Esophagus mucosa (tissue), 1 donor: ENCODE results near the gene GRIK4. TPM values are rescaled to one million over a fixed set of nuclear protein-coding genes. Genes with fewer than 3 reads are reported as not detected.

Experiments
- ATAC-seq: fragments of 200-7000 bp; cut with Tn5 transposase; one replicate; pipeline ENCODE4 v1.9.1; 2020
- total RNA-seq: library from RNA; stranded (reverse); gene quantifications from one replicate; pipeline ENCODE4 v1.2.4, GENCODE V29; 2023
- donor health status: DM: yes; HTN: yes; CAD: no.

Gene GRIK4
- total RNA-seq, 1 donor from 2014 or later = 0.08 TPM

DNA sequence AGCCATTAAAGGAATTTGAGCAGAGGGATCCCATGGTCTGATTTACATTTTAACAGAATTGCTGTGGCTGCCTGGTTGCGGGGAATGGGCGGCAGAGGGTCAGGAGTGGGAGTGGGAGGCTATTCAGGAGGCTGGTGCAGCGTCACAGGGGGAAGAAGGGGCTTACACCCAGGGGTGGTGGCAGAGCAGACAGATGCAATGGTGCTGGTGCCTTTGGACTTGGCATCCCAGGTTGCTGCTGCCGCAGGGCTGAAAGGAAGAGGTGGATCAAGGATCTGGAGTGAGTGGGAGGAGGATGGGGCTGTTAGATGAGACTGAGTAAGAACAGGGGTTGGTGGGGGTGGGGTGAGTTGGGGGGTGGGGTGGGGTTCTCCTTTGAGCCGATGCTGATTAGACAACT, 38.5 kb downstream of the GRIK4 start:
- ATAC-seq = no peak

DNA sequence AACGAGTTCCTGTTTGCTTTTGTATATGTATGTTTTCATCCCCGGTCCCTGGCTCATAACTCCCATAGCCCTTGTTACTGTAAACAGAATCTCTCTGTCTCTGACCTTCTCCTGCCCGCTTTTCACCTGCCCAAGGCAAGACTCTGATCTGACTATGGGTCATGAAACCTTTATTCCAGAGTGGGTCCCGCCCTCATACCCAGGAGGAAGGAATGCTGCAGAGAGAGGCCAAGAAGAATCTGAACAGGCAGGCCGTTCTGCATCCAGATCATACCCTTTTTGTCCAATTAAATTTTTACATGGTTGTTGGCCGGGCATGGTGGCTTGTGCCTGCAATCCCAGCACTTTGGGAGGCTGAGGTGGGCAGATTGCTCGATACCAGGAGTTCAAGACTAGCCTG, 39.6 kb downstream of the GRIK4 start:
- ATAC-seq = no peak

- no peak for ATAC-seq
Observed at GRCh38 chr11:120554766-120555432, 43.4 kb downstream of the GRIK4 start.

- ATAC-seq = no peak
Observed at GRCh38 chr11:120555433-120555773, 43.9 kb downstream of the GRIK4 start.

- no peak for ATAC-seq
Observed at GRCh38 chr11:120556797-120557196, 45.2 kb downstream of the GRIK4 start.

DNA sequence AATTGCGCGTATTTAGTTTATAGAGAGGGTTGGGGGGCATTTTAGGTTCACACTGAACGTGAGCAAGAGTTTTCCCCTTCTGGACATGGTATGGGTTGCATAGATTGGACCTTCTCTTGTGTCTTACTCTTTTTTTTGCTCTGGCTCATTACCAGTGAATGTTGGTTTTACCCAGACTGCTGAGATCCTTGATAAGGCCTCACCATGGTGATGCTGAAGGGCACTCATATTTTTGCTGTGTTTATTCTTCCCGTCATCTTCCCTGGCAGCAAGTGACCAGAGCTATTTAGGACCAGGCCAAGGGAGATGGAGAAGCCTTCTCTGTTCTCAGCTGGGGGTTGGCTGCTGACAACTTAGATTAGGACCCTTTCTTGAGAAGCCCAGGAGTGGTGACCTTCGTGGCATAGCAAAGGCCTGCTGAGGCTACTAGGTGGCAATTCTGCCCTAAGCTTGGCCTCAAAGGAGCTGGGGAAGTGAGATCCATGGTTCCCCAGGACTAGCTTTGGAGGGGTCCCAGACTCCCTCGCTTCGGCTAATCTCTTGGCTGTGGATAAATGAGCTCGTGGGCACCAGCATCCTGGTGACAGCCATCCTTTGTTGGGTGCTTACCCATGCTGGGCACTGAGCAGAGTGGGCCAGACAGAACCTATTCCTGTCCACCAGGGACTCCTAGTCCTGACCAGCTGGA, 47.3 kb downstream of the GRIK4 start:
- no peak for ATAC-seq

GRCh38 chr11:120561286-120561685, 49.7 kb downstream of the GRIK4 start:
- no peak for ATAC-seq

GRCh38 chr11:120562806-120563425, 51.4 kb downstream of the GRIK4 start:
- ATAC-seq = no peak

- no peak for ATAC-seq
Observed at GRCh38 chr11:120563703-120564572, 52.4 kb downstream of the GRIK4 start.

DNA sequence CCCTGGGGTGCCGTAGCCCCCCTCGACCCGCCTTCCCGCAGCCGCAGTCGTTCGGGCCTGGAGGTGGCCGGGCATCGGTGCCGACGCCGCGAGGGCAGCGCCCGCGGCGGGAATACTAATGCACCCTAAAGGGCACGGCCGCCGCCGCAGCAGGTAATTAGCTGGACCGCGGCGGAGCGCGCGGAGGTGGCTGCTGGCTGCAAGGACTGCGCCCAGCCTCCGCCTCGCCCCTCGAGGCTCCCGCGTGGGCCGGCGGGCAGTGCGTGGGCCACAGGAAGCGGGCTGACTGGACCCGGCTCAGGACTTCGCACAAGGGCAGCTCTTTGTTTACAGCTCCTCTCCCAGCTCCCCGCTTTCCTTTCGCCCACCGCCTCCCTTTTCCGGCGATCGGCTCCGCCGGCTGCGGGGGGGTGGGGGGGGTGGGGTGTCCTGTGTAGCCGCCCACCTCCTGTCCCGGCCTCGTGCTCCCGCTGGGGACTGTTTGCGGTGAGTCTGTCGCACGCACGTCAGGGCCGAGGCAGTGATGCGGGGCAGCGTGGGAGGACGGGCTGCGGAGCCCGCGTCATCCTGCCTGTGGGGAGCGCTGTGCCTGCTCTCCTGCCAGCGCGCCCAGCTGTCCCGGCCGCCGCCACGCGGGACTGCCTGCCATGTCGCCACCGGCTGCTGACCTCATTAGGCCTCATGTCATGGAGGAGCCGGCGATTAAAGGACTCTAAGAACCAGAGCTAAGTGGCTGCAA, 53.2 kb downstream of the GRIK4 start:
- peak; percentile 72 for ATAC-seq

DNA sequence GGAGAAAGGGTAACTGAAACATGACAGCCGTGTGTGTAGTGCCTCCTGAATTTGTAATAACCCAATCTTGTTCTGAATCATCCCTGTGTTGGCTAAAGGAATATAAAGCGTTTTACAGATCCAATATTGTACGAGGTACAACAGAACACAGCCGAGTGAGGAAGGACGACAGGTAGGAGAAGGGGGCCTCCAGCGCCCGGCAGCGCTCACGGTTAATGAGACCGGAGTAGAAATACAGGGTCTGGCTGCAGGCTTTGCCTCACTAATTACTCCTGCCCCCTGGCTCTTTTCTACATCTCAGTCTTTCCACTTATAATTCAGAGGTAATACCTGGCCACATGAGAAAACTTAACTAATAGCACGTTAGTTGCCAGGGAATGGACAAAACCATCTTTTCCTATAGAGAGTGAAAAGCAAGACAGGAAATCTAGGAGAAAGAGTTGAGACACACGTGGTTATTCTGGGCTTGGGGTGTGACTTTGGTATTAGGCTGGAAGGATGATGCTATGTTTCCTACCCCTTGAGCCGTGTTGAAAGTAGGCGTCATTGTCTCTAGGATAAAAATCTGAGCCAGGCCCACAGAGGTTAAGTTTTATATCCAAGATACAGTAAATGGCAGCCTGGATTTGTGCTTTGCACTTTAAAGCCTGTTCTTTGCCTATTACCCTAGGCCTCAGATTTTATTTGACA, 54.1 kb downstream of the GRIK4 start:
- ATAC-seq = no peak

DNA sequence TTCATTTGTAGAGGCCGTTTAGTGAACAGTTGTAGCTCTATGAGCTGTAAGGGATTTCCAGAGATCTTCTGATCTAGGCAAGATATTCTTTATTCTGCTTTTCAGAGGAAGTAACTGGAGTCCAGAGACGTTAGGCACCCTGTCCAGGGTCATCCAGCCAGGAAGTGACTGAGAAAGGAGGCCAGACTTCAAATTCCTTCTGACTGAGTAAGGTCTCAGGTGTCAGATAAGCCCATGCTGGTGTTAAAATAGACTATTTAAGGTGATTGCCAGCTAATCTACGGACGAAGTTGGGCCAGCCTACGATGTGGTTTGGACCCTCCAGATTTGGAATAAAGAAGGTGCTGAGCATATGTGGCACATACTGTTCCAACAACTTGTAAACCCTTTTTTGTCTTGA, 54.6 kb downstream of the GRIK4 start:
- ATAC-seq = no peak

DNA sequence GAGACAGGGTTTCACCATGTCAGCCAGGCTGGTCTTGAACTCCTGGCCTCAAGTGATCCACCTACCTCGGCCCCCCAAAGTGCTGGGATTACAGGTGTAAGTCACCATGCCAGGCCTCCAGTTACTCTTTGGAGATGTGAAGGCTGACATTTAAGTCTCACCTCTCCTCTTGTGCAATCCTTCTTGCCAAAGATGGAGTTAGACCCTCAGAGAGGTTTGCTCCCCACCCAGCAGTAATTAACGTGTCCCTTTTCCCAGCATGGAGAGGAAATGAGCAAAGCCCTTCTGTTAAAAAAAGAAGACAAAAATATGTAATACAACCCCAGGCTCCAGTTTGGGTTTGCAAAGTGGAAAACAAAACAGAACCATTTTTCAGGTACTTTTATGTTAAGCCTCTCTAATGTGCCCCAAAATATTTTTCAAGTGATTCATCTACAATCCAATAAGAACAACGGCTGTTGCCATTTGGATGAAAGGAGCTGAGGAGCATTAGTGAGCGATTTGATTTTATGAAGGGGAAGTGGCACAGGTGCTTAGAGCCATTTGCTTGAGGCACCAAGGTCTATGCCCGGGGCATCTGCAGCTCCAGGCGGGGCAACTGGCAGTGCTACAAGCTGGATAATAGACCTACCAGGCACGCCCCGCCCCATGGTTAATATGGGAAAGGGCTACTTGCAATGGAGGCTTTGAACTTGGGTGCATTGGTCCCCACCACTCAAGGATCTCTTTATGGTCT, 57.2 kb downstream of the GRIK4 start:
- no peak for ATAC-seq

GRCh38 chr11:120569861-120570260, 58.3 kb downstream of the GRIK4 start:
- ATAC-seq = no peak

- no peak for ATAC-seq
Observed at GRCh38 chr11:120571476-120571875, 59.9 kb downstream of the GRIK4 start.

GRCh38 chr11:120573756-120574354, 62.3 kb downstream of the GRIK4 start:
- ATAC-seq = no peak

- ATAC-seq = no peak
Observed at GRCh38 chr11:120574876-120575275, 63.3 kb downstream of the GRIK4 start.

DNA sequence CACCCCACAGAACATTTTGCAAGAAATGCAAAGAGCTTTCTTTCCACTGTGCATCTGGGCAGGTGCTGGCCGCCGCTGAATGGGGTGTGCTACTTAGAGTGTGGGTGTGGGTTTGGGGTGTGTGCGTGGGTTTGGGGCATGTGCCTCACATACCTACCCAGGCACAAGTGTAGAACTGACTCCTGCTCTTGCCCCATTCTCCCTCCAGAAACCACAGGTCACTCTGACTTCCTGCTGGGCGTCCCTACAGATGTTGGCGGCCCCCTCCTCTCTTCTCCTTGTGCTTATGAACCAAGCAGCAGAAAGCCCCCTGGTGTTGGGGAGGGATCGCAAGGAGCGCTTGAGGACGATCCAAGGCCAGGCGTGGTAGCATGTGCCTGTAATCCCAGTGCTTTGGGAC, 63.9 kb downstream of the GRIK4 start:
- no peak for ATAC-seq

GRCh38 chr11:120576606-120577005, 65.1 kb downstream of the GRIK4 start:
- no peak for ATAC-seq

DNA sequence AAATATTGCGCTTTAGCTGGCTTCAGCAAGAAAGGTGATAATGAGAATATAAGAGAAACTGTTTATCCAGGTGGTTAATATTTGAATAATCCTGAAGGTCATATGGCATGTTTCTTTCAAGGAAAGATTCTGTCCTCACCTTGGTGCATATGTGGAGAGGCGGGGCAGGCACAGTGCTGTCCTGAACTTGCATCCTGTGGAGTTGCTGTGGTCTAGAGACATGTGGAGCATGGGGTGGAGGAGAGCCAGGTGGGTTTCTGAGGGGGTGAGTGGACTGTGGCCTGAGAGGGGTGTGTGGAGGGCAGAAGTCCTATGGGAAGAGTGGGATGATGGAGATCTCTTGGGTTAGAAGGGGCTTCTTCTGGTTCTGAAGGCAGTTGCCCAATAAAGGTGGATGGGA, 65.5 kb downstream of the GRIK4 start:
- ATAC-seq = no peak
